Suprapubic skin (tissue), 4 donors: ENCODE data around the gene ZNF70.

Experiments
- CTCF ChIP-seq, 2 donors: fragments of 200-600 bp in 1 of 2; fragments of 450-650 bp in 1 of 2; sonication (generic) in 1 of 2; IDR thresholded peaks; one replicate each; pipeline ENCODE4 v1.5.1; 2016 to 2019; ENCODE audit warnings: antibody characterized with exemption in 2 of 2, mild to moderate bottlenecking in 1 of 2, moderate library complexity in 1 of 2
- POLR2A ChIP-seq, 2 donors: fragments of 450-650 bp; IDR thresholded peaks; one replicate each; pipeline ENCODE4 v1.6.1; 2017; ENCODE audit warnings: antibody characterized with exemption in 2 of 2, mild to moderate bottlenecking in 2 of 2, moderate library complexity in 2 of 2
- POLR2AphosphoS5 ChIP-seq, 3 donors: sonication (generic); formaldehyde crosslinking; IDR thresholded peaks; one replicate each; pipeline ENCODE4 v1.6.1; 2017; ENCODE audit warnings: antibody characterized with exemption in 3 of 3

GRCh38 chr22:23750367-23750713, 572 bp downstream of the ZNF70 start:
- TF ChIP-seq CTCF (IDR thresholded peaks at IDR 0.05): no peak
- TF ChIP-seq POLR2AphosphoS5 (IDR thresholded peaks at IDR 0.05): no peak
- no peak for TF ChIP-seq POLR2A (IDR thresholded peaks at IDR 0.05)
